Non-pigmented ciliary epithelial cell (primary cell): ENCODE results near the gene MYOCD.
"Not testable (repeated sequence)": the region's sequence is repeated elsewhere in the genome, so short reads cannot be mapped to it uniquely, and the experiment has no call there.

ENCODE experiments used
- DNase-seq: peaks from one replicate; pipeline ENCODE4 v3.0.0-alpha.2; 2010; ENCODE audit warnings: low read depth

The MYOCD gene, protein sequence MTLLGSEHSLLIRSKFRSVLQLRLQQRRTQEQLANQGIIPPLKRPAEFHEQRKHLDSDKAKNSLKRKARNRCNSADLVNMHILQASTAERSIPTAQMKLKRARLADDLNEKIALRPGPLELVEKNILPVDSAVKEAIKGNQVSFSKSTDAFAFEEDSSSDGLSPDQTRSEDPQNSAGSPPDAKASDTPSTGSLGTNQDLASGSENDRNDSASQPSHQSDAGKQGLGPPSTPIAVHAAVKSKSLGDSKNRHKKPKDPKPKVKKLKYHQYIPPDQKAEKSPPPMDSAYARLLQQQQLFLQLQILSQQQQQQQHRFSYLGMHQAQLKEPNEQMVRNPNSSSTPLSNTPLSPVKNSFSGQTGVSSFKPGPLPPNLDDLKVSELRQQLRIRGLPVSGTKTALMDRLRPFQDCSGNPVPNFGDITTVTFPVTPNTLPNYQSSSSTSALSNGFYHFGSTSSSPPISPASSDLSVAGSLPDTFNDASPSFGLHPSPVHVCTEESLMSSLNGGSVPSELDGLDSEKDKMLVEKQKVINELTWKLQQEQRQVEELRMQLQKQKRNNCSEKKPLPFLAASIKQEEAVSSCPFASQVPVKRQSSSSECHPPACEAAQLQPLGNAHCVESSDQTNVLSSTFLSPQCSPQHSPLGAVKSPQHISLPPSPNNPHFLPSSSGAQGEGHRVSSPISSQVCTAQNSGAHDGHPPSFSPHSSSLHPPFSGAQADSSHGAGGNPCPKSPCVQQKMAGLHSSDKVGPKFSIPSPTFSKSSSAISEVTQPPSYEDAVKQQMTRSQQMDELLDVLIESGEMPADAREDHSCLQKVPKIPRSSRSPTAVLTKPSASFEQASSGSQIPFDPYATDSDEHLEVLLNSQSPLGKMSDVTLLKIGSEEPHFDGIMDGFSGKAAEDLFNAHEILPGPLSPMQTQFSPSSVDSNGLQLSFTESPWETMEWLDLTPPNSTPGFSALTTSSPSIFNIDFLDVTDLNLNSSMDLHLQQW

DNA sequence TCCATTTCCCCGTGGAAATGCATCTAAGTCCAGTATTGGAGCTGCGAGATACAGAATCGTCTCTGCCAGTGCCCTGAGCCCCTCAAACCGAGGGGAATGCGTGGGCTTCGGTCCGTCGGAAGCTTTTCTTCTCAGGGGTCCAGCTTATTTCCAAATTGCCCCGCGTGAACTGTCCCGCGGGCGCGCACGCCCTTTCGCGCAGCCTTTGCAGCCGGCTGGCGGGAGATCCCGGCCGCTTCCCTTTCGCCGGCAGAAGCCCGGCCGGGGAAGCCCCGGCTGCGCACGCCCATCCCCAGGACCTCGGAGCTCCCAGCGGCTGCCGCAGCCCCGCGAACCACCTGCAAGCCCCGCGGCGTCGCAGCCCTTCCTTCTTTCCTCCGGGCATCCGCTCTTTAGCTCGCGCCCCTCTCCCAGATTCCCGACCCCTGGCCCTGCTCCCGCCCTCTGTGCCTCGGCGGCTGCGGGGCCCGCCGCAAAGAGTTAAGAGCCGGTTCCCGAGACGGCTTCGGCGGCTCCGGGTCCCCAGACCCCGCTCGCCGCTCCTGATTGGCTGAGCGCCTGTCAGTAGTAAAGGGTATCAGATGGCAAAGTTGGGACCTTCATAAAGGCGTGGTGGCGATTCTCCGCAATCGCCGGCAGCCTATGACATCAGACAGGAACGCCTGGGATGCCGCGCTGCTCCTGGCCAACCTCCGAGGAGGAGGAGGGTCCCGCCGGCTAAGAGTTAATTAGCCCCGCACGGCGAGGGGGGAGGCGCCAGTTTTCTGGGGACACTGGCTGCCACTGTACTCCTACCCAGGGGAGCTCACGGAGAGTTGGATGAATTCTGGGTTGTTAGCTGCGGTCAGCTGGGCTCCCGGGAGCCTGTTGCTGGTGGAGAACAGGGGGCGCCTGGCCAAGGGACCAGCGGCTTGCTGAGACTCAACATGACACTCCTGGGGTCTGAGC lies at the start of gene MYOCD:
Gene MYOCD (plus strand): TSS at position 628 of the 948 bp plus-strand sequence. CDS start 299 bp downstream, at position 927.
- no peak for DNase-seq

DNA sequence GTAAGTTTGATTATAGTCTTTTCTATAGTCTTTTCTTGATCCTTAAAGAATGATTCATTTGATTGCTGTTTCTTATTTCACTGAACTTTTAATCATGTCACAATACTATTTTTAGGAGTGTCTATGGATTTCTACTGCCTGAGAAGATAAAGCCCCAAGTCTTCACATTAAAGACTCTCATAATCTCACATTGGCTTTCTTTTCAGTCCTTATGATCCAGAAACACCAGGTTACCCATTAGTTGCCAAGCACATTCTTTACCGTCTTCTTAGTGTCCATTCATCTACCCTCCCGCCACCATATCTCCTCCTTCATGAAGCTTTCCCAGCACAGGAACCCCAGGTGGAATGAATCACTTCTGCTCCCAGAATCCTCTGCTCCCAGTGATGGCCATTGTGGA lies 49.5 kb upstream of the MYOCD start:
- DNase-seq: no peak

DNA sequence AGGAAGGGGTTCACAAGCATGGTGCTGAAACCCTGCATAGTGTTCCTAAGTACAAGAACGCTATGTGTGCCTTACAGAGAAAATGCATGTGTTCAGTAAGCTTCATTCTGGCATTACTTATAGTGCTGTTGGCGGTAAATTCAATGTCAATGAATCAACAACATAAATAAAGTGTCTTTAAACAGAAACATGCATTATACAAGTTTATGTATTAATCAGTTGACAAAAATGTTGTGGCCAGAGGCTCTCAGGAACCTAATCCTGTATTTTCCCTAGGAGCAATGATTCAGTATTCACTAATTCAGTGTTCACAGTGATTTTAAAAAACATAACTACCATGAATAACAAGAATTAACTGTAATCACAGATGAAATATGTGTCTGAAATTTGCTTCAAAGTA lies 47.1 kb upstream of the MYOCD start:
- DNase-seq: no peak

DNA sequence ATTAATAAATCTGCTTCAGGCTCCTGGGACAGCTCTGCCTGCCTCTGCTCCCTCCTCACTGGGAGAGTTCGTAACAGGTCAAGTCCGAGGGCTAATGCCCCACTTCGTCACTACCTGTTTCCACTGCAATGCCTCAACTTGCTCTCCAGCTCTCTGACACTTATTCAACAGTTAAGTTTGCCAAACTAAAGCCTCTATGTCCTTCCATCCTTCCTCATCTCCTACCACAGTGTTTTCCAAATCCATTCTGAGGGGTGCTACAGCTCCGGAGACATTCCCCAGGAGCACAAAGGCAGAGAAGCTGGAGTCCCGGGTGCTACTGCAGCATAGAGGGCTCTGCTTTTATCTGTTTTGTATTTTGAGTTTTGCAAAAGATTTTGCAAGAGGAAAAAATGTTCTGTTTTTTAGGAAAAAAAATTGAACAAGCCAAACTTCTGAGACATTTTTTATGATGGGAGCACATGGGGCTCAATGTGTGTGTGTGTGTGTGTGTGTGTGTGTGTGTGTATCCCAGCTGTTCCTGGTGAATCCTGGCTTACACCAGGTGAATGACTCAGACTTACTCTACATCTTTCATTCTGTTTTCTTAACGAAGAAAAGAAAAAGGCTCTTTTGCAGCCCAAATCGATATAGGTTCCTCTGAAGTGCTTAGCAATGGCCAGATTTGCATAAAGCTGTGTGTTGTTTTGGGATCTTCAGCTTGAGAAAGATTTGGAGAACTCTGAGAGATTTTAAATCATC lies 46.1 kb upstream of the MYOCD start:
- DNase-seq: no peak

DNA sequence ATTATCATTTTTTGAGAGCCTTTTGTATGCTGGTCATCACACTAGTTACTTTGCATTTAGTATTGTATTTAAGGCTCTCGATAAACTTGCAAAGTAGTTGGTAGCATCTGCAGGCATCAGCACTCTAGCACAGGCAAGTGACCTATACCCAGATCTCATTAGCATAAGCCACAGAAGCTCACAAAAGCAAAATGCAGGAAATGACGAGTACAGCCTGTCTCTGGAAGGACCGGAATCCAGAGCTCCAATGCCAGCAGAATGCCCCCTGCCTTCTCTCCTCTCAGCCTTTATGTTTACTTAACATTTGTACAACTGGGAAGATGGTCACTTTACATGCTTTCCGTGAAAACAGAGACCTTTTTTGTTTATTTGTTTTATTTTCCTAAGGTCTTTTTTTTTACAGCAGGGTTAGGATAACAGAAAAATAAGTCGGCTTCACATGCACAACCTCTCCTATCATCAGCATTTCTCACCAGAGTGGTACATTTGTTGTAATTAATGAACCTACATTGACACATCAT lies 45.4 kb upstream of the MYOCD start:
- DNase-seq: no peak

DNA sequence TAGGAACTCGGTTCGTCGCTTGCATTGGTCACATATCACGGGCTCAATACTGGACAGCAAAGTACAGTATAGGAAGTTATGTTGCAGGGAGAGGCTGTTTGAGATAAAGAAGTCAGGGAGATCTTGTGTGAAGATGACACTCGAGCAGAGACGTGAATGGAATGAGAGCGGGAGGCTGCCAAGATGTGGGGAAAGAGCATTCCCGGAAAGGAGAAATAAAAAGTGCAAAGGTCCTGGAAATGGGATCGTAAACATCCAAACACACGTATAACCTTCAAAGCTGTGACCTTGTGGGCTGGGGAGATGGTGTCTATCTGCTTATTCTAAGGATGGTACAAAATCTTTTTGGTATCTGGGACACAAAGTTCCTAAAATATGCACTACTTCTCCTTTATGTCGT lies 43.0 kb upstream of the MYOCD start:
- DNase-seq: no peak

DNA sequence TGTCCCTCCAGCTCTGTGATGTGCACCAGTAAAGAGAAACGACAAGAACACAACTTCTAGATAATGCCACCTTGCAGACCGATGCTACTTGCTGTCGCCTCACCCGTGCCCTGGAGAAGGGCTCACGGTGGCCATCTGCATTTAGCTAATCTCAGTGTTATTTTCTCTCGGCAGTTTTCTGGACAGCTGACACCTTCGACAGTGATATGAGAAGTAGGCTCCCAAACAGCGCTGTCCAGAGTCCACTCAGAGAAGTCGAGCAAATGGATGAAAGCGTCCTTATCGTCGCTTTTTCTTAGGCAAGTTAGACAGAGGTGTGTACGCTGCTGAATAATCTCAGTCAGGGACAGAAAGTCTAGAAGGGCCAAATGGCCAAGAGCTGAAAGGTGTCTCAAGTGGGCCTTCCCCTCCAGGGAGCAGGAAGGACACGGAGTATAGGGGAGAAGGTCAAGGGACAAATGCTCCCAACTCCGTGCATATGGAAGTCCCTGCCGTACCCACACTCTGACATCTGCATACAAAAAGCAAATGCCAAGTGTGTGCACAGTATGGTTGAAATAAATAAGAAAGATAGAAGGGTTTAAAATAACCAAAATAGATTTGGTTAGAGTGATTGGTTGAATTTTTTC lies 42.4 kb upstream of the MYOCD start:
- DNase-seq: no peak

DNA sequence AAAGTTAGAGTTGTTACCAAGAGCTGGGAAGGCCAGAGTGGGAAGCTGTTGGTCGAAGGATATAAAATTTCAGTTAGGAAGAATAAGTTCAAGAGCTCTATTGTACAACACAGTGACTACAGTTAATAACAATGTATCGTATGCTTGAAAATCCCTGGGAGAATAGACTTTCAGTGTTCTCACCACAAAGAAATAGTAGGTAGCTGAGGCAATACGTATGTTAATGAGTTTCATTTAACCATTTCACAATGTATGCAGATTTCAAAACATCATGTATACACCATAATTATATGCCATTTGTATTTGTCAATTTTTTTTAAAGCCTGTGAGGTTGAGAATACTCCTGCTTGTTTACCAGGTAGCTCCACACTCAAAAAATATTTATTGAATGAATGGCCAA lies 41.5 kb upstream of the MYOCD start:
- no peak for DNase-seq

DNA sequence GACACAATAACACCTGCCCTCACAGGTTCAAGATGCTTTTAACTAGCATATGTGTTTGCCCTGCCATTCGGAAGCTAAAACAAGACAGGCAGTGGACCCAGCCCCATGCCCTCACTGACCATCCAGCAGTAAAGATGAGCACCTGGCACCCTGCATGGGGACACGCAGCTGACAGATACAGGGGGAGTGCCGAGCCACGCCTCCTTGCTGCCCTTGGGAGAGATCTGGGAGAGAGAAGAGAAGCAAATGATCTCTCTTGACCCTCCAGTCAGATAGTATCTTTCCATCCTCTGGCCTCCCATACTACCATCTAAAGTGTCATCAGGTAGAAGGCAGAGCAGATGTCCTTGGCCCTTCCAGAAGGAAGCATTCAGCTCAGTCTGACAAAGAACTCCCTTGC lies 40.6 kb upstream of the MYOCD start:
- no peak for DNase-seq

DNA sequence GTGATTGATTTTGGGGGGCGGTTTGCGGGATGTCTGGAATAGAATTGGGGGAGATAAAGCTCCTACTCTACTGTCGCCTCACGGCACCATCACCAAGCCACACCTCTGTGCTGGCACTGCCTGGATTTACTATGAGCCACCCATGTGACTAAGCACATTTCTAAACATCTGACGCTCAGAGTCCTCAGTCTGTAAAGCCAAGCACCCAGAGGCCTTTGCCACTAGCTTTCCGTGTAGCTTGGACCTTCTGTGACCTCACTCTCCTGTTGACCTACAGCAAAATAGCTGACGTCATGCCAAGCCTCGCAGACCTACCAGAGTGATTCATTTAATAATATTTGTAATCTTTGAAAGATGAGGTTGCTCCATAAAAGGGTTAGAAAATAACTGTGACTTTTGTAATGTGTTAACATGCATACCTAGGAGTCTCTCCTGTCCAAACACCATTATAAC lies 38.5 kb upstream of the MYOCD start:
- peak; percentile 89 for DNase-seq

DNA sequence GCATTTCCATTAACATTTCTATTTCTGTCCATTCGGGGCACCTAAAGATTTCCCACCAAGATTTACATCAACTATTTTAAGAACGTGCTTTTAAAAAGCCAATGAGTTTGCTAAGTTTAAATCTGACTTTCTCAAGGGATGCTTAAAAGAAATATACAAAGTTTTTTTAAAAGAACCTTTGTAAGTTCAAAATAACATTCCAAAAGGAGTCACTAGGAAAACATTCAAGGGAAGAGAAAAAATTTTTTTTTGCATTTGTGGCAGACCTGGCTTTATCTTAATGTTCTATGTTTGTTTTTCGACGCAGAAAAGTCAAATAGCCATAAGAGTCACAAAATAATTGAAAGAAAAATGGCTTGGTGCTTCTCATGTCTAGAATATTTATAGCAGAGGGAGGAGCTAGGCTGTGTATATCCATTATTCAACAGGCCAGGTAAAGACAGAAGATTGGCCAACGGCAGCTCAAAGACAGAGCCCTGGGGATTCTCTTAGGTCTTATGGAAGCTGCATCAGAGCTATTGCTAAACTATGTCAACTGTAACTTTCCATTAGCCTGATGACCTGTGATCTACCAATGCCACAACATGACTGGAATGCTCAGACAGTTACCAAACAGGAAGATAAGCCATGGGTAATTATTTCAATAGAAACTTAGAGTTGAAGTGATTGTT lies 37.8 kb upstream of the MYOCD start:
- DNase-seq: peak; percentile 56

DNA sequence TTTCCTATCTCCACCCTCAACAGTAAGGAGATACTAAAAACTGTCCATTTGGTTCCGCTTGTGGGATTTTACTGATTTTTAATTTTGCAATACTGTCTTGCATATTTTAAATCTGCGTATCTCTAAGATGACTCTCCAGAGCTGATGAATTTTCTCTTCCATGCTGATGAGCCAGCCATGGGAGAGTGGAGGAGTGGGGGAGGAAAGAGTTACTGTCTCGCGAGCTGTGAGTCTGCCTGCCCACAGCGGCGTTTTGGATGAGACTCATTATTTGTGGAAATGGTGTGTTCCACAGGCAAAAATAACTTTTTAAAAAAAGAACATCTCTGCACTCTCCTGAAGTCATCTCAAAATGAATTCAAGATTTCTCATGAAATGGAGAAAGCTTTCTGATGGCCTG lies 34.6 kb upstream of the MYOCD start:
- DNase-seq: no peak

DNA sequence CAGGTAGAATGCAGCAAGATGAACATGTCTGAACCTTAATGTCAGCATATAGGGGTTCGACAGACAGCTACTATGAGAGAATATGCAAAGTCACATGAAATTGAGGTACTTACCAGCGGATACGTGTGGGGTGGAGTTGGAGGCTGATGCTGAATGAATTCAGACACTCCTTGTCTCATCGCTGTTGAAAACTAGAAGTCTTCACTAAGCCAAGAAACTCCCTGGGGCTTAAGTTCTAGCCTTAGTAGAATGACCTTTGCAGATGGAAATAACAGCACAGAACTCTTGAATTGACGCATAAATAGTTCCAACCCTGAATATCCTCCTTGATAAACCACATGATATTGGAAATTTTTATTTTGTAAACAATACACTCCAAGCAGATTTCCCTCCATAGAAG lies 32.9 kb upstream of the MYOCD start:
- DNase-seq: no peak

DNA sequence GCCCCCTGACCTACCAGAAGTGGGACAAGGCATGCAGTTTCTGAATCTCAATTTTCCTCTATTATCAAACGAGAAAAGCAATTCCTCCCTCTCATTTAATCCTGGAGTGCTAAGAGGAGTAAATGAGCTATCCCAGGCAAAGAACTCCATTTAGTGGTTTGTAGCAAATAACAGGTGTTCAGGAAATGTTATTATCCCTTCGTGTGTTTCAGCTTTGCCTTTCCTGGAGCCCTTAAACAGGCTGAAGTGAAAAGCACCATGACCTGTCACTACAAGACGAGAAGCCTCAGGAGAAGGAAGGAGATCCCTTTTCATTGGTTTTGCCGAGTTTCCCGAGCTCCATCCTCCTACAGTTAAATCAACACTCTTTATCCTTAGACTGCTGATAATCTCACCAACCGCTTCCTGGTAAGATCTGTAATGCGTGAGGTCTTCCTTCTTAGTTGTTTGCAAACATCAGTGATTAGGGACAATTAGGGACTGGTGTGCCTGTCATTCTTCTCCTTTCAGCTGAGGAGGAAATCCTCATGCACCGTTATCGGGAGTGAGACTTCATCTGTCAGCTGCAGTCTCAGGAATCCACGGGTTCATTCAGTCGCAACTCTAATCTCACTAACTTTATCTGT lies 30.8 kb upstream of the MYOCD start:
- DNase-seq: no peak

DNA sequence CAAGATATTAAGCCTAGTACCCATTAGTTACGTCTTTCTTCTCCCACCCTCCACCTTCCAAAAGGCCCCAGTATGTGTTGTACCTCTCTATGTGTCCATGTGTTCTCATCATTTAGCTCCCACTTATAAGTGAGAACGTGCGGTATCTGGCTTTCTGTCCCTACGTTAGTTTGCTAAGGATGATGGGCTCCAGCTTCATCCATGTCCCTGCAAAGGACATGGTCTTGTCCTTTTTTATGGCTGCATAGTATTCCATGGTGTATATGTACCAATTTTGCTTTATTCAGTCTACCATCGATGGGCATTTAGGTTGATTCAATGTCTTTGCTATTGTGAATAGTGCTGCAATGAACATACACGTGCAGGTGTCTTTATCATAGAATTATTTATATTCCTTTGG lies 29.7 kb upstream of the MYOCD start:
- not testable (repeated sequence) for DNase-seq

DNA sequence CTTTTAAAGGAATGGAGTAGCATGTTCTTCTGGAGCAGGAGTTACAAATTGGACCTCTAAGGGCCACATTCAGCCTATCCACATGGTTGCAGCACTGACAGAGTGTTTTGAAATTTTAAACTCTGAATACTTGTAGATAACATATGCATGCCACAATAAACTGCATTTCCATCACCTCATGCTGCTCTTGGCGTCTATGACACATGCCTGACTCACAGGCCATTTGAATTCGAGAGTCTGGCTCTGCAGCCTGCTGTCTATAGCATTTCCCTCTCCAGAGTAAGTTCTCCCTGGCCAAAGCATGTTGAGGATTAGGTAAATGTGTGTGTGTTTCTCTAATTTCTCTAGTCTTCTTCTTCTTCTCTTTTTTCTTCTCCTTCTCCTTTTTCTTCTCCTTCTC lies 28.7 kb upstream of the MYOCD start:
- peak; percentile 92 for DNase-seq

DNA sequence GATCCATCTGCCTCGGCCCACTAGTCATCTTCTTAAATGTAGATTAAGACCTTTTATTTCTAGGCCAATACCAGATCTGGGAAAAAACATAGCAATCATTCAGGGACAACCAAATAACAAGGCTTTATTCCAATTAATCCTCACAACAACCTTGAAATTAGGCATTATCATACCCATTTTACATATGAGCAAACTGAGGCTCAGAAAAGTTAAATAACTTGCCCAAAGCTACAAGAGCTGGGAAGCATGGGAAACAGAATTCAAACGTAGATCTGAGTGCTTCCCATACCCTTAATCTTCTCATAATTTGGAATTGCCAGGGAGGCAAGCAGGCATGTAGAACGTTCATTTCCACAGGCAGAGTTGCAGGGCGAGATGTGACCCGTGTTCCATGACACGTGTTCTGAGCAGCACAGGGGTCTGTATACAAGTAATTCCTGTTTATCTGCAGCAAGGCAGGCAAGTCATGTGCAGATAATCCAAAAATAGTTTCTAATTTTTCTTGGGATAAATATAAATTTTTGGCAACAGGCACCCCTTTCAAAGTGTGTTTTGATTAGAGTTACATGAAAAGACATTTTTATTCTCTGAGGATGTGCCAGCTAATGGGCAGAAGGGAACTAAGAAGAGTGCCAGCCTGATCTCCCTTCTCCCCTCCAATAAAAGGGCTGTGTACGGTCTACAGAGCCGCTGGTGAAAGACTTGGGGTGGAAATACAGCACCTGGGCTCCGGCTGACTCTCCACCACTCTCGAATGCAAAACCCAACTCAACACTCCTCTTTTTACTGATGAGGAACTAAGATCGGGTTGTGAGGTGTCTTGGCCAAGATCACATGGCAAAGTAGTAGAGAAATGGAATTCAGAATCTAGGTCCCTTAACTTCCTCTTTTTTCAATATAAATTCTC lies 27.7 kb upstream of the MYOCD start:
- no peak for DNase-seq

DNA sequence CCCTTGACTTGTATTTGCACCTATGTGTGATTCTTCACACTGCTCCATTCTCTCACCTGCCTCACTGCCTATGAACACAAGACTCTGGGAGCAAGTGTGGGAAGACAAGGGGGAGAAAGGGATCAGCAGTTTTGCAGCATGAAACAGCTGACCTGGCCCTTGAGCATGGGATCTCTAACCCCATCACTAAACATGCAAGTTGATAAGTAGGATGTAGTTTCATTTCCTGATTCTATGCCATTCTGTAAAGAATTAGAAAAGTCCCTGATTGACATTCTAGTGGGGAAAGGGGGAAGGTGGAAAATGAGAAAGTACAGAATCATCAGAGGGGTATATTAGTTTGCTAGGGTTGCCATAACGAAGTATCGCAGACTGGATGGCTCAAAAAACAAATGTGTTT lies 25.3 kb upstream of the MYOCD start:
- no peak for DNase-seq
